Measurements from ENCODE around the gene CHCHD4.

GRCh38 chr3:14128724-14129123 lies 4.1 kb upstream of the CHCHD4 start:
- no peak for TF ChIP-seq CTCF (IDR thresholded peaks at IDR 0.05)
- TF ChIP-seq POLR2A (IDR thresholded peaks at IDR 0.05): no peak

All from right lobe of liver (tissue), 4 donors.